Body of pancreas (tissue), 4 donors: Measurements from ENCODE around the gene RIIAD1. TPM values are rescaled to one million over a fixed set of nuclear protein-coding genes. Genes with fewer than 3 reads are reported as not detected.
"Not testable (repeated sequence)": the region's sequence is repeated elsewhere in the genome, so short reads cannot be mapped to it uniquely, and the experiment has no call there.

Experiments used
- ATAC-seq: fragments of 150-250 bp; one replicate; pipeline ENCODE4 v1.9.1; 2016
- DNase-seq, 4 donors: peaks; one replicate each; pipeline ENCODE4 v3.0.0-alpha.2; 2019
- H3K27ac ChIP-seq, 4 donors: fragments of 200-600 bp; sonication (generic); 1 replicate in 3 of 4; 2 replicates in 1 of 4; pipeline versions ENCODE4 v1.5.1 to v1.6.1; 2016 to 2019; ENCODE audit warnings: mild to moderate bottlenecking in 1 of 4, mixed read lengths in 1 of 4, moderate library complexity in 1 of 4
- H3K27me3 ChIP-seq, 2 donors: fragments of 200-600 bp; sonication (generic); one replicate each; pipeline ENCODE4 v1.6.0; 2016; ENCODE audit warnings: mild to moderate bottlenecking in 1 of 2
- H3K36me3 ChIP-seq, 2 donors: fragments of 200-600 bp; sonication (generic); replicated peaks in 1 of 2; 2 replicates each; pipeline ENCODE4 v1.5.1; 2016; ENCODE audit warnings: low read depth in 2 of 2; ENCODE audit not compliant: insufficient read depth in 1 of 2
- H3K4me1 ChIP-seq: fragments of 200-600 bp; sonication (generic); one replicate; pipeline ENCODE4 v1.6.0; 2016
- H3K4me3 ChIP-seq, 2 donors: fragments of 200-600 bp; sonication (generic); 1 replicate in 1 of 2; 2 replicates in 1 of 2; pipeline ENCODE4 v1.5.1; 2016 to 2019
- H3K9me3 ChIP-seq, 3 donors: fragments of 200-600 bp; sonication (generic); 1 replicate in 2 of 3; 2 replicates in 1 of 3; pipeline ENCODE4 v1.5.1; 2016
- CTCF ChIP-seq, 7 experiments: fragments of 450-650 bp in 4 of 7; fragments of 200-600 bp in 3 of 7; sonication (generic) in 3 of 7; IDR thresholded peaks; one replicate each; pipeline ENCODE4 v1.5.1; 2016 to 2019; ENCODE audit warnings: antibody characterized with exemption in 7 of 7
- POLR2A ChIP-seq, 3 donors: fragments of 450-650 bp; IDR thresholded peaks; one replicate each; pipeline ENCODE4 v1.6.1; 2016; ENCODE audit warnings: antibody characterized with exemption in 3 of 3, mild to moderate bottlenecking in 2 of 3
- WGBS, 2 donors: methylation state at CpG; one replicate each; pipeline ENCODE4 v1.1.5; 2017; 5-methylcytosine and 5-hydroxymethylcytosine counted together
- intact Hi-C: fragments of 100-400 bp; cut with DNase I; formaldehyde crosslinking; loops from one replicate; pipeline ENCODE4 v1.15.1; 2023
- total RNA-seq, 2 donors: library from RNA; depleted of rRNA; stranded (reverse); fragments of >200 nt; gene quantifications; one replicate each; pipeline ENCODE4 v1.1.0, GENCODE V29; 2016

RIIAD1 gene
- total RNA-seq, 2 donors from 2014 or later: not detected

GRCh38 chr1:151733126-151733525, 11.8 kb downstream of the RIIAD1 start:
- WGBS, 2 donors: 53 to 64% methylated on average over 3 of the region's 3 CpGs
- H3K4me1 ChIP-seq: peaks cover 10% of the 10 kb centered on the region
- no peaks in the 10 kb centered on the region for H3K27me3 ChIP-seq
- ATAC-seq: no peak
- H3K4me3 ChIP-seq: no peak overlapping the region
- no peaks in the 10 kb centered on the region for H3K36me3 ChIP-seq
- no peaks in the 10 kb centered on the region for H3K9me3 ChIP-seq
- no peak for DNase-seq
- TF ChIP-seq CTCF (IDR thresholded peaks at IDR 0.05) (no peak), POLR2A (IDR thresholded peaks at IDR 0.05) (no peak)
- H3K27ac ChIP-seq: no peak overlapping the region
- intact Hi-C loops: loop anchor here (10.0 kb wide), 2 partner anchors 138 to 288 kb away; no protein-coding TSS in a partner anchor

GRCh38 chr1:151733995-151734394, 12.7 kb downstream of the RIIAD1 start:
- 83 to 84% methylated on average over 9 of the region's 9 CpGs for WGBS, 2 donors
- ATAC-seq, DNase-seq, H3K27ac ChIP-seq, H3K4me1 ChIP-seq, H3K27me3 ChIP-seq, H3K36me3 ChIP-seq, H3K4me3 ChIP-seq, H3K9me3 ChIP-seq: not testable (repeated sequence)
- intact Hi-C loops: loop anchor here (10.0 kb wide), 2 partner anchors 139 to 289 kb away; no protein-coding TSS in a partner anchor

- peaks cover 13% of the 10 kb centered on the region for H3K4me1 ChIP-seq
- no peak overlapping the region for H3K4me3 ChIP-seq
- no peaks in the 10 kb centered on the region for H3K9me3 ChIP-seq
- TF ChIP-seq CTCF (IDR thresholded peaks at IDR 0.05) (no peak), POLR2A (IDR thresholded peaks at IDR 0.05) (no peak)
- no peaks in the 10 kb centered on the region for H3K27me3 ChIP-seq
- intact Hi-C loops: loop anchor here (10.0 kb wide), 2 partner anchors 142 to 292 kb away; no protein-coding TSS in a partner anchor
- ATAC-seq (no peak), DNase-seq (no peak)
- no peak overlapping the region for H3K27ac ChIP-seq
- no peaks in the 10 kb centered on the region for H3K36me3 ChIP-seq
- 73 to 90% methylated on average over 2 of the region's 2 CpGs for WGBS, 2 donors
These were observed 15.7 kb downstream of the RIIAD1 start for GRCh38 chr1:151737026-151737425.

GRCh38 chr1:151737479-151737878, 16.2 kb downstream of the RIIAD1 start:
- ATAC-seq (no peak), DNase-seq (no peak)
- Histone ChIP-seq H3K4me1 (peaks cover 13% of the 10 kb centered on the region), H3K27me3 (no peaks in the 10 kb centered on the region), H3K27ac (no peak overlapping the region), H3K9me3 (no peaks in the 10 kb centered on the region), H3K4me3 (no peak overlapping the region), H3K36me3 (no peaks in the 10 kb centered on the region)
- TF ChIP-seq POLR2A (IDR thresholded peaks at IDR 0.05) (no peak), CTCF (IDR thresholded peaks at IDR 0.05) (no peak)
- intact Hi-C loops: loop anchor here (10.0 kb wide), 2 partner anchors 143 to 293 kb away; no protein-coding TSS in a partner anchor

- ATAC-seq: peak; percentile 58
- Histone ChIP-seq H3K4me3 (no peak overlapping the region), H3K9me3 (no peaks in the 10 kb centered on the region), H3K4me1 (peaks cover 12% of the 10 kb centered on the region), H3K27me3 (no peaks in the 10 kb centered on the region), H3K36me3 (no peaks in the 10 kb centered on the region), H3K27ac (peak overlapping the region in 3 of 4 donors; percentile 10 to 48 (median 26))
- intact Hi-C loops: loop anchor here (10.0 kb wide), 2 partner anchors 145 to 295 kb away; no protein-coding TSS in a partner anchor
- TF ChIP-seq CTCF (IDR thresholded peaks at IDR 0.05): peak in 2 of 7 experiments; percentile 4 to 10
- no peak for TF ChIP-seq POLR2A (IDR thresholded peaks at IDR 0.05)
- WGBS, 2 donors: 31 to 32% methylated on average over 3 of the region's 3 CpGs
- DNase-seq: peak; percentile 29 to 56 (median 49)
These were observed 18.5 kb downstream of the RIIAD1 start for GRCh38 chr1:151739590-151740355.
